Keratinocyte (primary cell): Measurements from ENCODE around the gene IL12RB2. TPM values are rescaled to one million over a fixed set of nuclear protein-coding genes. Genes with fewer than 3 reads are reported as not detected.
"Not testable (repeated sequence)": the region's sequence is repeated elsewhere in the genome, so short reads cannot be mapped to it uniquely, and the experiment has no call there.

Experiments
- DNase-seq: peaks from one replicate; pipeline ENCODE4 v3.0.0-alpha.2; 2011; ENCODE audit warnings: low read depth, missing footprints, low spot score
- FAIRE-seq: peaks from 2 replicates; lab custom pipeline; 2011; peaks lifted over from hg19 to GRCh38; lab: Jason Lieb, UNC
- H2AFZ ChIP-seq: 2 replicates; pipeline ENCODE4 v1.6.0; 2012; ENCODE audit warnings: low read length, control low read depth, inconsistent platforms; ENCODE audit not compliant: control insufficient read depth
- H3K27ac ChIP-seq: 2 replicates; pipeline ENCODE4 v1.5.1; 2011; ENCODE audit warnings: low read length; ENCODE audit not compliant: control insufficient read depth, insufficient read depth
- H3K27me3 ChIP-seq: 3 replicates; pipeline ENCODE4 v1.6.0; 2011; ENCODE audit warnings: low read length; ENCODE audit not compliant: control insufficient read depth, insufficient read depth; ENCODE audit errors: extremely low read depth
- H3K36me3 ChIP-seq, 2 experiments: 2 replicates in 1 of 2; 3 replicates in 1 of 2; pipeline ENCODE4 v1.5.1; 2011; ENCODE audit warnings: low read length in 2 of 2, mild to moderate bottlenecking in 1 of 2; ENCODE audit not compliant: control insufficient read depth in 2 of 2, insufficient read depth in 2 of 2; ENCODE audit errors: extremely low read depth in 1 of 2
- H3K4me1 ChIP-seq: 3 replicates; pipeline ENCODE4 v1.5.1; 2011; ENCODE audit warnings: low read length; ENCODE audit not compliant: control insufficient read depth, insufficient read depth; ENCODE audit errors: extremely low read depth
- H3K4me2 ChIP-seq: 3 replicates; pipeline ENCODE4 v1.6.0; 2011; ENCODE audit warnings: low read depth, low read length; ENCODE audit not compliant: control insufficient read depth, insufficient read depth; ENCODE audit errors: extremely low read depth
- H3K4me3 ChIP-seq, 3 experiments: fragments of 200-600 bp in 1 of 3; sonication (generic) in 1 of 3; 2 replicates in 2 of 3; 3 replicates in 1 of 3; pipeline ENCODE4 v1.5.1; 2011 to 2016; ENCODE audit warnings: low read length in 3 of 3, mild to moderate bottlenecking in 3 of 3, control low read depth in 2 of 3, inconsistent platforms in 1 of 3, low read depth in 1 of 3, mixed read lengths in 1 of 3, mixed run types in 1 of 3, moderate library complexity in 1 of 3; ENCODE audit not compliant: control insufficient read depth in 2 of 3, insufficient read depth in 2 of 3; ENCODE audit errors: extremely low read depth in 1 of 3
- H3K79me2 ChIP-seq: 2 replicates; pipeline ENCODE4 v1.6.0; 2012; ENCODE audit warnings: low read length; ENCODE audit not compliant: control insufficient read depth, insufficient read depth
- H3K9ac ChIP-seq: 3 replicates; pipeline ENCODE4 v1.6.0; 2011; ENCODE audit warnings: low read length; ENCODE audit not compliant: control insufficient read depth, insufficient read depth; ENCODE audit errors: extremely low read depth
- H3K9me1 ChIP-seq: 3 replicates; pipeline ENCODE4 v1.6.0; 2011; ENCODE audit warnings: low read length; ENCODE audit not compliant: control insufficient read depth, insufficient read depth; ENCODE audit errors: extremely low read depth
- H3K9me3 ChIP-seq: 2 replicates; pipeline ENCODE4 v1.5.1; 2012; ENCODE audit warnings: low read depth, low read length; ENCODE audit not compliant: control insufficient read depth
- H4K20me1 ChIP-seq: 3 replicates; pipeline ENCODE4 v1.6.0; 2011; ENCODE audit warnings: low read length; ENCODE audit not compliant: control insufficient read depth, insufficient read depth; ENCODE audit errors: extremely low read depth
- EZH2 ChIP-seq: IDR thresholded peaks from one replicate; pipeline ENCODE4 v1.6.1; 2012; ENCODE audit warnings: inconsistent platforms, mild to moderate bottlenecking, low read length, moderate library complexity
- dilution Hi-C: fragments of 300-500 bp; cut with MboI; formaldehyde crosslinking; loops from one replicate; pipeline ENCODE4 v1.7.0; 2020; ENCODE audit warnings: low sequenced_read_pairs; ENCODE audit not compliant: extremely low pct_ligation_motif_present
- polyA plus RNA-seq, 5 experiments: library from polyadenylated mRNA; depleted of rRNA in 3 of 5; stranded (reverse) in 3 of 5; stranded (forward) in 1 of 5; unstranded in 1 of 5; fragments of >200 nt; gene quantifications; 1 replicate in 1 of 5; 2 replicates in 3 of 5; 3 replicates in 1 of 5; pipeline versions ENCODE4 v1.2.1 to v1.2.3, GENCODE V29; 2011 to 2012; ENCODE audit warnings: missing spikeins in 2 of 5, low read depth in 1 of 5, low replicate concordance in 1 of 5
- TF ChIP-seq, protein P1 (sequence below), 3 experiments: IDR thresholded peaks in 1 of 3; conservative IDR thresholded peaks in 1 of 3; optimal IDR thresholded peaks in 1 of 3; 2 replicates in 2 of 3; 3 replicates in 1 of 3; pipeline versions ENCODE3 to v1.5.1; 2011; ENCODE audit warnings: low read length in 3 of 3, mild to moderate bottlenecking in 3 of 3, moderate library complexity in 2 of 3, control low read depth in 1 of 3, inconsistent platforms in 1 of 3; ENCODE audit not compliant: insufficient read depth in 2 of 3; ENCODE audit errors: extremely low read depth in 1 of 3

Gene IL12RB2
- polyA plus RNA-seq, 1 donor (not counting 4 experiments of a cell fraction or from before 2014, with no cell fraction given) = 0.63 TPM

DNA sequence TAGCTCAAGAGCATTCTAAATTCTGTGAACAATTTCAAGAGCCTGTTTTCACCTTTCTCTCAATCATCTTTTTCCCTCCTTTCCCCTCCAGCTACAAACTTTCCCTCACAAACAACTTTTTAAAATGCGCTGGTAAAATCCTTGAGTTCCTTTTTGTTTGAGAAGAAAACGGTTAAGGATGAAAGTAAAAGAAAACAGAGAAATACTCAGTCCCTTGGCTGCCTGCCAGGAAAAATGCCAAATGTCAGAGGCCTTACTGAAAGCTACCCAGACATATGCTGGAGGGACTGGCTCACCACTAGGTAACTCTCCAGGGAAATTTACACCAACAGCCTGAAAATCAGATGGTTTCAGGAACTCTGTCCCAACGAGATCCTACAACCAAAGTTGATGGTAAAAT, 133.5 kb downstream of the IL12RB2 start:
- dilution Hi-C loops = no loop called here
- DNase-seq (no peak), FAIRE-seq (no peak)
- Histone ChIP-seq H3K4me2 (no peak overlapping the region), H3K9ac (no peak overlapping the region), H3K36me3 (no peaks in the 10 kb centered on the region), H3K79me2 (no peaks in the 10 kb centered on the region), H3K9me1 (no peaks in the 10 kb centered on the region), H3K4me1 (peaks cover 5% of the 10 kb centered on the region), H4K20me1 (no peaks in the 10 kb centered on the region), H3K27ac (no peak overlapping the region), H2AFZ (no peak overlapping the region), H3K9me3 (no peaks in the 10 kb centered on the region), H3K27me3 (no peaks in the 10 kb centered on the region), H3K4me3 (no peak overlapping the region)
- TF ChIP-seq, protein P1, sequence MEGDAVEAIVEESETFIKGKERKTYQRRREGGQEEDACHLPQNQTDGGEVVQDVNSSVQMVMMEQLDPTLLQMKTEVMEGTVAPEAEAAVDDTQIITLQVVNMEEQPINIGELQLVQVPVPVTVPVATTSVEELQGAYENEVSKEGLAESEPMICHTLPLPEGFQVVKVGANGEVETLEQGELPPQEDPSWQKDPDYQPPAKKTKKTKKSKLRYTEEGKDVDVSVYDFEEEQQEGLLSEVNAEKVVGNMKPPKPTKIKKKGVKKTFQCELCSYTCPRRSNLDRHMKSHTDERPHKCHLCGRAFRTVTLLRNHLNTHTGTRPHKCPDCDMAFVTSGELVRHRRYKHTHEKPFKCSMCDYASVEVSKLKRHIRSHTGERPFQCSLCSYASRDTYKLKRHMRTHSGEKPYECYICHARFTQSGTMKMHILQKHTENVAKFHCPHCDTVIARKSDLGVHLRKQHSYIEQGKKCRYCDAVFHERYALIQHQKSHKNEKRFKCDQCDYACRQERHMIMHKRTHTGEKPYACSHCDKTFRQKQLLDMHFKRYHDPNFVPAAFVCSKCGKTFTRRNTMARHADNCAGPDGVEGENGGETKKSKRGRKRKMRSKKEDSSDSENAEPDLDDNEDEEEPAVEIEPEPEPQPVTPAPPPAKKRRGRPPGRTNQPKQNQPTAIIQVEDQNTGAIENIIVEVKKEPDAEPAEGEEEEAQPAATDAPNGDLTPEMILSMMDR (optimal IDR thresholded peaks at IDR 0.05 in 1 of 3, IDR thresholded peaks at IDR 0.05 in 1 of 3, conservative IDR thresholded peaks at IDR 0.05 in 1 of 3; ENCODE audit: extremely low read depth in 1 of 3, insufficient read depth in 2 of 3, low read length in 3 of 3) = no peak
- no peak for TF ChIP-seq EZH2

DNA sequence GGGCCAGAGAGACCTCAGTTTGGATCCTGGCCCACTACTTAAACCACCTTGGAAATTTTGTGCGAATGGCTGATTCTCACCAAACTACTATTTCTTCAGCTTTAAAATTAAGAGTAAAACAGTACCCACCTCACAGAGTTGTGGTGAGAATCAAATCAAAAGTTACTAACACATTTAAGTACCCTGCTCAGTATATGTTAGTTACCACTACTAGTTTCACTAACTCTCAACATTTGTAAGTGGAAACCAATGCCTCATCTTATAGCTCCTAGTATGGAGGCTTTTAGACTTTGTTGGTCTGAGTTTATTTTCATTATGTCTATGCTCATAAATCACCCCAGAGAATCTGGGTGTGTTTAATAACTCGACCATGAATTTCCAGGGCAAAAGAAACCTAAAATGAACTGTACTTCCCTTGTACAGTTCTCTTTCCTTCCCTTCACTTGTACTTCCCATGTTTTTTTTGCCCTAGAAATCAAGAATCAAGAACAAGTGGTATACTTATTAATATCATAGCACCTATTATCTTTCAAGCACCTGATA, 134.1 kb downstream of the IL12RB2 start:
- FAIRE-seq (no peak), DNase-seq (no peak)
- Histone ChIP-seq H2AFZ (no peak overlapping the region), H3K79me2 (no peaks in the 10 kb centered on the region), H3K9me1 (no peaks in the 10 kb centered on the region), H3K9me3 (no peaks in the 10 kb centered on the region), H3K27me3 (no peaks in the 10 kb centered on the region), H3K4me3 (no peak overlapping the region), H4K20me1 (no peaks in the 10 kb centered on the region), H3K27ac (no peak overlapping the region), H3K4me1 (peaks cover 5% of the 10 kb centered on the region), H3K4me2 (no peak overlapping the region), H3K36me3 (no peaks in the 10 kb centered on the region), H3K9ac (no peak overlapping the region)
- TF ChIP-seq EZH2 = no peak
- TF ChIP-seq, protein P1 (optimal IDR thresholded peaks at IDR 0.05 in 1 of 3, IDR thresholded peaks at IDR 0.05 in 1 of 3, conservative IDR thresholded peaks at IDR 0.05 in 1 of 3; ENCODE audit: extremely low read depth in 1 of 3, insufficient read depth in 2 of 3, low read length in 3 of 3) = no peak
- dilution Hi-C loops = no loop called here

DNA sequence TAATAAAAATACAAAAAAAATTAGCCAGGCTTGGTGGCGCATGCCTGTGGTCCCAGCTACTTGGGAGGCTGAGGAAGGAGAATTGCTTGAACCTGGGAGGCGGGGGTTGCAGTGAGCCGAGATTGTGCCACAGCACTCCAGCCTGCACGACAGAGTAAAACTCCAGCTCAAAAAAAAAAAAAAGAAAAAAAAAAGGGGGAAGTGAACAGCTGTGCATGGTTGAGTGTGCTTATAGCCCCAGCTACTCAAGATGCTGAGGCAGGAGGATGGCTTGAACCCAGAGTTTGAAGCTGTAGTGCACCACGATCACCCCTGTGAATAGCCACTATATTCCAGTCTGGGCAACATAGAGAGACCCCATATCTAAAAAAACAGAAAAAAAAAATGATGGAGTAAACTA, 138.3 kb downstream of the IL12RB2 start:
- H3K36me3 ChIP-seq, H3K27ac ChIP-seq, dilution Hi-C loops, H3K9me3 ChIP-seq, H2AFZ ChIP-seq, H3K9me1 ChIP-seq, DNase-seq, FAIRE-seq, H3K9ac ChIP-seq, H3K4me1 ChIP-seq, H3K4me3 ChIP-seq, H3K27me3 ChIP-seq, H3K79me2 ChIP-seq, H4K20me1 ChIP-seq, H3K4me2 ChIP-seq: not testable (repeated sequence)
